ENCODE data around the gene TRANK1.

GRCh38 chr3:36867810-36868209 lies 77.0 kb downstream of the TRANK1 start:
- TF ChIP-seq CTCF (IDR thresholded peaks at IDR 0.05): no peak
- TF ChIP-seq EP300 (IDR thresholded peaks at IDR 0.05): no peak
- no peak for TF ChIP-seq POLR2A (IDR thresholded peaks at IDR 0.05)
- no peak for TF ChIP-seq POLR2AphosphoS5 (IDR thresholded peaks at IDR 0.05)

Data from suprapubic skin (tissue), 4 donors.